GM13976 (cell line): ENCODE measurements around the gene POC1B.

Experiments used
- DNase-seq: peaks from one replicate; pipeline ENCODE4 v3.0.0; 2012; ENCODE audit warnings: low spot score
- in situ Hi-C: fragments of 300-500 bp; cut with MboI; formaldehyde crosslinking; loops from one replicate; pipeline ENCODE4 v1.12.0; 2022; ENCODE audit warnings: low sequenced_read_pairs, mixed read lengths, inconsistent platforms; ENCODE audit not compliant: unreplicated experiment
- TF ChIP-seq, protein P1 (sequence below): IDR thresholded peaks from 2 replicates; pipeline ENCODE4 v1.5.1; 2012; ENCODE audit warnings: borderline replicate concordance, mild to moderate bottlenecking; ENCODE audit not compliant: insufficient read depth; ENCODE audit errors: extremely low read depth, missing control alignments, control extremely low read depth

Gene POC1B

GRCh38 chr12:89493670-89494302 is 32.1 kb downstream of the POC1B start:
- in situ Hi-C loops = no loop called here
- TF ChIP-seq, protein P1, sequence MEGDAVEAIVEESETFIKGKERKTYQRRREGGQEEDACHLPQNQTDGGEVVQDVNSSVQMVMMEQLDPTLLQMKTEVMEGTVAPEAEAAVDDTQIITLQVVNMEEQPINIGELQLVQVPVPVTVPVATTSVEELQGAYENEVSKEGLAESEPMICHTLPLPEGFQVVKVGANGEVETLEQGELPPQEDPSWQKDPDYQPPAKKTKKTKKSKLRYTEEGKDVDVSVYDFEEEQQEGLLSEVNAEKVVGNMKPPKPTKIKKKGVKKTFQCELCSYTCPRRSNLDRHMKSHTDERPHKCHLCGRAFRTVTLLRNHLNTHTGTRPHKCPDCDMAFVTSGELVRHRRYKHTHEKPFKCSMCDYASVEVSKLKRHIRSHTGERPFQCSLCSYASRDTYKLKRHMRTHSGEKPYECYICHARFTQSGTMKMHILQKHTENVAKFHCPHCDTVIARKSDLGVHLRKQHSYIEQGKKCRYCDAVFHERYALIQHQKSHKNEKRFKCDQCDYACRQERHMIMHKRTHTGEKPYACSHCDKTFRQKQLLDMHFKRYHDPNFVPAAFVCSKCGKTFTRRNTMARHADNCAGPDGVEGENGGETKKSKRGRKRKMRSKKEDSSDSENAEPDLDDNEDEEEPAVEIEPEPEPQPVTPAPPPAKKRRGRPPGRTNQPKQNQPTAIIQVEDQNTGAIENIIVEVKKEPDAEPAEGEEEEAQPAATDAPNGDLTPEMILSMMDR = no peak
- DNase-seq = no peak

- no peak for DNase-seq
Observed at GRCh38 chr12:89492883-89493282, 33.0 kb downstream of the POC1B start.

GRCh38 chr12:89490922-89491321 is 34.9 kb downstream of the POC1B start:
- DNase-seq = no peak
- TF ChIP-seq, protein P1 = no peak
- in situ Hi-C loops = no loop called here

More at GRCh38 chr12:89492883-89493282, 33.0 kb downstream of the POC1B start:
- TF ChIP-seq, protein P1 = no peak
- in situ Hi-C loops = no loop called here

DNA sequence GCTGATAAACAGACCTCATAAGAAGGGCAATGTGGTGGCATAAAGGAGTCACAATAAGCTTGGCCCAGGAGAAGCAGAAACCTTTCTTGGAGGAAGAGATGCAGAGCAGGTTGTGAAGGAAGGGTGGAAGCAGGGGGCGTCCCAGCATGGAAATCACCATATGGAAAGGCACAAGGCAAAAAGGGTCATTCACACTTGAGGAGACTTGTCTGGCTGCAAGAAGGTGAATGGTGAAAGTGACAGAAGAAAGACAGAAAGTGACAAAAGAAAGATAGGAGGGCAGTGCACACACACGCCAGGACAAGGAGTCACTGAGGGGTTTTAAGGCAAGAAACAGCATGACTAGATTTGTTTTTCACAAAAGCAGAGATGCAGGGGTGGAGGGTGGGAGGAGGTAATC is 39.6 kb downstream of the POC1B start:
- in situ Hi-C loops = no loop called here
- TF ChIP-seq, protein P1 = no peak
- no peak for DNase-seq

DNA sequence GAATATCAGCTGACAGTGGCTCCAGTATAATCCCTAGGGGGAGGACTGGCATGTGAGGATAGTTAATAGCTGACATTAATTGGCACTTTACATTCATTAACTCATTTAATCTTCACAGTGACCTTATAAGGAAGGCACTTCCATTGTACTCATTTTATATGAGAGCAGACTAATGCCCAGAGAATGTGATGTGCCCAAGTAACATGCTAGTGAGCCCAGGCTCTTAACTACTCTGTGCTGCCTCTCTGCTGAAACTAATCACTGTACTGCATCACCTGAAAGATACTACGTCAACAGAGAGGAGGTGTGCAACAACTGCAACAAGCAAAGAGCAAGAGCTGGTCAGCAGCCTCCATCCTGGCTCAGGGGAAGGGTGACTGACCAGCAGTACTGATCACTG is 41.4 kb downstream of the POC1B start:
- DNase-seq = no peak
- in situ Hi-C loops = no loop called here
- TF ChIP-seq, protein P1 = no peak

DNA sequence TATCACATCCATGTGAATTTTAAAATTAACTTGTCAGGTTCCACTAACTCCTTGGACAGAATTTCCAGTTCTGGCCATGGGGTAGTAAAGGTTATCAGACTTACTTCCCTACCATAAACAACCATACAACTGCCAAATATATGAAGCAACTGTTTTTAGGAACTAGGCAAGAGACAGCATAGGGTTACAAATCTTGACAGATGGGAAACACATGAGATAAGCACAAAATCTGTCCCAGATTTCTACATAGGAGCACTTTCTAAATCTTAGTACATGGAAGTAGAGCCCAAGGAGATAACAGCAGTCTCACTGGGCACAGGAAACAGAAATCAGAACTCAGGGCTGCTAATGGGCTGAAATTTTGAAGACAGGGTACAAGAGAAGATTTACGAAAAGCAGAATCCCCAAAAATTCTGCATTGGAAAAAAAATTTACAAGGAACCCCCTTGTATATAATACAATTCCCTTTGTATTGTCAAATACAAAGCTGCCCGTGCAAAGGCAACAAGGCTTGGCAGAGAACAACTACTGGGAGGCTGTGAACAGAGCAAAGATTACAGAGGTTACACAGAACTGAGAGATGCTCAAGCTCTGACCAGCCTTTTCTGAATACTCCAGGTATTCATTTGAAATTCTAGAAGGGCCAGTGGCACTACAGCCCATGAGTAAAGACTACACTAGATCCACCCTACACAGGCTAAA is 44.5 kb downstream of the POC1B start:
- DNase-seq = no peak
- TF ChIP-seq, protein P1 = no peak
- in situ Hi-C loops = no loop called here
